WTC11 (cell line): Measurements from ENCODE around the gene DDX10. TPM values are rescaled to one million over a fixed set of nuclear protein-coding genes. Genes with fewer than 3 reads are reported as not detected.

Experiments used
- ATAC-seq: fragments of 200-7000 bp; cut with Tn5 transposase; 2 replicates; pipeline ENCODE4 v1.10.0; 2021; ENCODE audit warnings: mild to moderate bottlenecking, moderate library complexity
- CTCF ChIA-PET: fragments of 300-600 bp; sonication (Branson Sonifier 250); formaldehyde crosslinking; loops from one replicate; lab custom pipeline; 2021; ENCODE audit warnings: antibody characterized with exemption; lab: Charles Lee
- POLR2A ChIA-PET: fragments of 350-600 bp; sonication (Branson Sonifier 250); formaldehyde crosslinking; loops from one replicate; lab custom pipeline; 2021; ENCODE audit warnings: antibody characterized with exemption; lab: Charles Lee
- DNase-seq: peaks from one replicate; pipeline ENCODE4 v3.0.0; 2021; ENCODE audit warnings: low spot score
- H3K27ac Mint-ChIP-seq: 2 replicates; pipeline ENCODE4 v1.8.0; 2021; ENCODE audit warnings: mixed read lengths
- H3K27me3 Mint-ChIP-seq: 2 replicates; pipeline ENCODE4 v1.8.0; 2021; ENCODE audit warnings: low read depth, mild to moderate bottlenecking, moderate library complexity, mixed read lengths
- H3K36me3 Mint-ChIP-seq: 2 replicates; pipeline ENCODE4 v1.8.0; 2021; ENCODE audit warnings: mixed read lengths
- H3K4me1 Mint-ChIP-seq: 2 replicates; pipeline ENCODE4 v1.8.0; 2022; ENCODE audit warnings: mixed read lengths
- H3K4me3 Mint-ChIP-seq: 2 replicates; pipeline ENCODE4 v1.8.0; 2021; ENCODE audit warnings: mild to moderate bottlenecking, moderate library complexity, mixed read lengths
- H3K9me3 Mint-ChIP-seq: 2 replicates; pipeline ENCODE4 v1.8.0; 2021; ENCODE audit warnings: mixed read lengths
- ATF3 ChIP-seq: sonication (generic); formaldehyde crosslinking; conservative IDR thresholded peaks from 2 replicates; pipeline ENCODE4 v1.8.1; 2022; ENCODE audit warnings: mild to moderate bottlenecking, missing genetic modification reagents
- CBFB ChIP-seq: sonication (generic); formaldehyde crosslinking; IDR thresholded peaks from 2 replicates; pipeline ENCODE4 v1.8.1; 2022; ENCODE audit warnings: mild to moderate bottlenecking, low read depth, missing genetic modification reagents
- ERG ChIP-seq: fragments of 250-450 bp; sonication (Bioruptor Pico); IDR thresholded peaks from 2 replicates; pipeline ENCODE4 v1.8.0; 2021; ENCODE audit warnings: mild to moderate bottlenecking
- ETV6 ChIP-seq: sonication (generic); formaldehyde crosslinking; IDR thresholded peaks from 2 replicates; pipeline ENCODE4 v1.8.1; 2022; ENCODE audit warnings: mild to moderate bottlenecking, missing genetic modification reagents
- GTF2I ChIP-seq: fragments of 250-450 bp; sonication (Bioruptor Pico); conservative IDR thresholded peaks from 2 replicates; pipeline ENCODE4 v1.4.0; 2021; ENCODE audit warnings: mild to moderate bottlenecking
- HMGXB4 ChIP-seq: sonication (generic); formaldehyde crosslinking; IDR thresholded peaks from 2 replicates; pipeline ENCODE4 v1.8.1; 2023; ENCODE audit warnings: mild to moderate bottlenecking, moderate library complexity, missing genetic modification reagents
- IRF2 ChIP-seq: sonication (generic); formaldehyde crosslinking; IDR thresholded peaks from 2 replicates; pipeline ENCODE4 v1.8.0; 2022; ENCODE audit warnings: low read depth, missing genetic modification reagents, borderline replicate concordance
- JAZF1 ChIP-seq: fragments of 250-450 bp; sonication (Bioruptor Pico); IDR thresholded peaks from 2 replicates; pipeline ENCODE4 v1.9.0; 2021; ENCODE audit warnings: moderate library complexity, mild to moderate bottlenecking, inconsistent platforms
- KAT7 ChIP-seq: sonication (generic); formaldehyde crosslinking; IDR thresholded peaks from 2 replicates; pipeline ENCODE4 v1.8.1; 2023; ENCODE audit warnings: missing genetic modification reagents, mild to moderate bottlenecking, borderline replicate concordance
- NFATC4 ChIP-seq: fragments of 250-450 bp; sonication (Bioruptor Pico); IDR thresholded peaks from 2 replicates; pipeline ENCODE4 v1.9.0; 2021; ENCODE audit warnings: mild to moderate bottlenecking
- NFE2L1 ChIP-seq: sonication (generic); formaldehyde crosslinking; IDR thresholded peaks from 2 replicates; pipeline ENCODE4 v1.8.1; 2023; ENCODE audit warnings: missing genetic modification reagents
- RORB ChIP-seq: fragments of 250-450 bp; sonication (Bioruptor Pico); IDR thresholded peaks from 2 replicates; pipeline ENCODE4 v1.9.0; 2021; ENCODE audit warnings: mild to moderate bottlenecking
- SMAD3 ChIP-seq: sonication (generic); formaldehyde crosslinking; IDR thresholded peaks from 2 replicates; pipeline ENCODE4 v1.8.0; 2022; ENCODE audit warnings: missing genetic modification reagents, mild to moderate bottlenecking, borderline replicate concordance
- SP1 ChIP-seq: sonication (generic); formaldehyde crosslinking; conservative IDR thresholded peaks from 2 replicates; pipeline ENCODE4 v1.8.1; 2022; ENCODE audit warnings: missing genetic modification reagents
- ZNF121 ChIP-seq: sonication (generic); formaldehyde crosslinking; IDR thresholded peaks from 2 replicates; pipeline ENCODE4 v1.8.0; 2023; ENCODE audit warnings: missing genetic modification reagents
- ZNF219 ChIP-seq: sonication (generic); formaldehyde crosslinking; IDR thresholded peaks from 2 replicates; pipeline ENCODE4 v1.8.0; 2023; ENCODE audit warnings: missing genetic modification reagents, mild to moderate bottlenecking, borderline replicate concordance
- ZNF232 ChIP-seq: sonication (generic); formaldehyde crosslinking; IDR thresholded peaks from 2 replicates; pipeline ENCODE4 v1.8.0; 2022; ENCODE audit warnings: mild to moderate bottlenecking, missing genetic modification reagents
- ZNF317 ChIP-seq: sonication (generic); formaldehyde crosslinking; IDR thresholded peaks from 2 replicates; pipeline ENCODE4 v1.8.1; 2023; ENCODE audit warnings: low read depth, mild to moderate bottlenecking, moderate library complexity, missing genetic modification reagents, borderline replicate concordance
- total RNA-seq: library from RNA; stranded (reverse); gene quantifications from 3 replicates; pipeline ENCODE4 v1.2.3, GENCODE V29; 2021
- TF ChIP-seq, protein P1 (sequence below): sonication (generic); formaldehyde crosslinking; IDR thresholded peaks from 2 replicates; pipeline ENCODE4 v1.8.0; 2022; ENCODE audit warnings: mild to moderate bottlenecking, missing genetic modification reagents
- TF ChIP-seq, protein P2 (sequence below): sonication (generic); formaldehyde crosslinking; IDR thresholded peaks from 2 replicates; pipeline ENCODE4 v1.8.1; 2022; ENCODE audit warnings: low read depth, mild to moderate bottlenecking, moderate library complexity, missing genetic modification reagents, borderline replicate concordance
- TF ChIP-seq, protein P3 (sequence below): sonication (generic); formaldehyde crosslinking; IDR thresholded peaks from 2 replicates; pipeline ENCODE4 v1.8.1; 2023; ENCODE audit warnings: mild to moderate bottlenecking, missing genetic modification reagents, moderate library complexity
- TF ChIP-seq, protein P4 (sequence below): sonication (generic); formaldehyde crosslinking; IDR thresholded peaks from 2 replicates; pipeline ENCODE4 v1.8.1; 2022; ENCODE audit warnings: low read depth, missing genetic modification reagents, borderline replicate concordance

The DDX10 gene
- total RNA-seq, 1 experiment from 2014 or later: 56.8 TPM

GRCh38 chr11:108632041-108632704 is 32.7 kb upstream of the DDX10 start:
- TF ChIP-seq ERG (no peak), NFE2L1 (CRISPR knock-in tag) (no peak), ZNF232 (CRISPR knock-in tag) (no peak), ZNF317 (CRISPR knock-in tag) (no peak), CBFB (CRISPR knock-in tag) (no peak), JAZF1 (CRISPR knock-in tag) (no peak), ETV6 (CRISPR knock-in tag) (no peak), ZNF219 (no peak), HMGXB4 (CRISPR knock-in tag) (no peak), ZNF121 (CRISPR knock-in tag) (no peak), IRF2 (no peak)
- TF ChIP-seq, protein P1, sequence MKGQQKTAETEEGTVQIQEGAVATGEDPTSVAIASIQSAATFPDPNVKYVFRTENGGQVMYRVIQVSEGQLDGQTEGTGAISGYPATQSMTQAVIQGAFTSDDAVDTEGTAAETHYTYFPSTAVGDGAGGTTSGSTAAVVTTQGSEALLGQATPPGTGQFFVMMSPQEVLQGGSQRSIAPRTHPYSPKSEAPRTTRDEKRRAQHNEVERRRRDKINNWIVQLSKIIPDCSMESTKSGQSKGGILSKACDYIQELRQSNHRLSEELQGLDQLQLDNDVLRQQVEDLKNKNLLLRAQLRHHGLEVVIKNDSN (CRISPR knock-in tag): no peak
- Mint-ChIP-seq H3K36me3 (peaks cover 10% of the 10 kb centered on the region; the same call in 1 of the 2 replicates), H3K27me3 (no peaks in the 10 kb centered on the region), H3K4me3 (no peak overlapping the region), H3K4me1 (peaks cover 9% of the 10 kb centered on the region), H3K9me3 (peaks cover 17% of the 10 kb centered on the region), H3K27ac (no peak overlapping the region)
- DNase-seq: no peak
- CTCF ChIA-PET: interaction anchor here (0.7 kb wide), 1 partner anchor 248 kb away, joined by 3 read pairs; no protein-coding TSS in a partner anchor
- POLR2A ChIA-PET: interaction anchor here (0.6 kb wide), 1 partner anchor 116 kb away, joined by 3 read pairs; no protein-coding TSS in a partner anchor
- no peak for ATAC-seq

- Mint-ChIP-seq H3K36me3 (no peaks in the 10 kb centered on the region), H3K27me3 (no peaks in the 10 kb centered on the region; the same call in 1 of the 2 replicates), H3K4me1 (peaks cover 9% of the 10 kb centered on the region), H3K27ac (no peak overlapping the region), H3K4me3 (no peak overlapping the region), H3K9me3 (peaks cover 15% of the 10 kb centered on the region)
- POLR2A ChIA-PET: no interaction called here
- TF ChIP-seq NFATC4 (CRISPR knock-in tag) (no peak), SP1 (CRISPR knock-in tag) (no peak), KAT7 (CRISPR knock-in tag) (no peak), ZNF121 (CRISPR knock-in tag) (no peak), SMAD3 (no peak), ZNF317 (CRISPR knock-in tag) (no peak), JAZF1 (CRISPR knock-in tag) (no peak), ATF3 (CRISPR knock-in tag) (no peak), RORB (no peak), ZNF232 (CRISPR knock-in tag) (no peak), GTF2I (no peak)
- TF ChIP-seq, protein P2, sequence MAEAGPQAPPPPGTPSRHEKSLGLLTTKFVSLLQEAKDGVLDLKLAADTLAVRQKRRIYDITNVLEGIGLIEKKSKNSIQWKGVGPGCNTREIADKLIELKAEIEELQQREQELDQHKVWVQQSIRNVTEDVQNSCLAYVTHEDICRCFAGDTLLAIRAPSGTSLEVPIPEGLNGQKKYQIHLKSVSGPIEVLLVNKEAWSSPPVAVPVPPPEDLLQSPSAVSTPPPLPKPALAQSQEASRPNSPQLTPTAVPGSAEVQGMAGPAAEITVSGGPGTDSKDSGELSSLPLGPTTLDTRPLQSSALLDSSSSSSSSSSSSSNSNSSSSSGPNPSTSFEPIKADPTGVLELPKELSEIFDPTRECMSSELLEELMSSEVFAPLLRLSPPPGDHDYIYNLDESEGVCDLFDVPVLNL (CRISPR knock-in tag): no peak
- TF ChIP-seq, protein P3, sequence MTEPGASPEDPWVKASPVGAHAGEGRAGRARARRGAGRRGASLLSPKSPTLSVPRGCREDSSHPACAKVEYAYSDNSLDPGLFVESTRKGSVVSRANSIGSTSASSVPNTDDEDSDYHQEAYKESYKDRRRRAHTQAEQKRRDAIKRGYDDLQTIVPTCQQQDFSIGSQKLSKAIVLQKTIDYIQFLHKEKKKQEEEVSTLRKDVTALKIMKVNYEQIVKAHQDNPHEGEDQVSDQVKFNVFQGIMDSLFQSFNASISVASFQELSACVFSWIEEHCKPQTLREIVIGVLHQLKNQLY (CRISPR knock-in tag): no peak
- TF ChIP-seq, protein P4, sequence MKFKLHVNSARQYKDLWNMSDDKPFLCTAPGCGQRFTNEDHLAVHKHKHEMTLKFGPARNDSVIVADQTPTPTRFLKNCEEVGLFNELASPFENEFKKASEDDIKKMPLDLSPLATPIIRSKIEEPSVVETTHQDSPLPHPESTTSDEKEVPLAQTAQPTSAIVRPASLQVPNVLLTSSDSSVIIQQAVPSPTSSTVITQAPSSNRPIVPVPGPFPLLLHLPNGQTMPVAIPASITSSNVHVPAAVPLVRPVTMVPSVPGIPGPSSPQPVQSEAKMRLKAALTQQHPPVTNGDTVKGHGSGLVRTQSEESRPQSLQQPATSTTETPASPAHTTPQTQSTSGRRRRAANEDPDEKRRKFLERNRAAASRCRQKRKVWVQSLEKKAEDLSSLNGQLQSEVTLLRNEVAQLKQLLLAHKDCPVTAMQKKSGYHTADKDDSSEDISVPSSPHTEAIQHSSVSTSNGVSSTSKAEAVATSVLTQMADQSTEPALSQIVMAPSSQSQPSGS (CRISPR knock-in tag): no peak
- ATAC-seq: no peak
- DNase-seq: no peak
- CTCF ChIA-PET: no interaction called here
Observed at GRCh38 chr11:108635106-108635505, 29.8 kb upstream of the DDX10 start.
